Uterus (tissue), 4 donors: ENCODE results near the gene MTHFD1. TPM values are rescaled to one million over a fixed set of nuclear protein-coding genes. Genes with fewer than 3 reads are reported as not detected.
"Not testable (repeated sequence)": the region's sequence is repeated elsewhere in the genome, so short reads cannot be mapped to it uniquely, and the experiment has no call there.

Experiments used
- DNase-seq, 2 donors: peaks; one replicate each; pipeline ENCODE4 v3.0.0-alpha.2; 2019 to 2020
- H3K27ac ChIP-seq, 2 donors: fragments of 200-600 bp; sonication (generic); 1 replicate in 1 of 2; 2 replicates in 1 of 2; pipeline ENCODE4 v1.5.1; 2016 to 2018
- H3K27me3 ChIP-seq, 2 donors: fragments of 200-600 bp; sonication (generic); one replicate each; pipeline ENCODE4 v1.5.1; 2018 to 2019; ENCODE audit warnings: control low read depth in 1 of 2
- H3K36me3 ChIP-seq, 2 donors: fragments of 200-600 bp; sonication (generic); one replicate each; pipeline ENCODE4 v1.5.1; 2019; ENCODE audit warnings: control low read depth in 1 of 2
- H3K4me1 ChIP-seq, 2 donors: fragments of 200-600 bp; sonication (generic); one replicate each; pipeline ENCODE4 v1.5.1; 2018 to 2019; ENCODE audit warnings: control low read depth in 1 of 2
- H3K4me3 ChIP-seq, 2 donors: fragments of 200-600 bp; sonication (generic); 1 replicate in 1 of 2; 2 replicates in 1 of 2; pipeline ENCODE4 v1.5.1; 2018 to 2019; ENCODE audit warnings: mild to moderate bottlenecking in 1 of 2
- H3K9me3 ChIP-seq, 2 donors: fragments of 200-600 bp; sonication (generic); one replicate each; pipeline ENCODE4 v1.5.1; 2019; ENCODE audit warnings: control low read depth in 1 of 2
- POLR2A ChIP-seq, 2 donors: fragments of 450-650 bp; IDR thresholded peaks; one replicate each; pipeline ENCODE4 v1.6.1; 2016; ENCODE audit warnings: antibody characterized with exemption in 2 of 2, mild to moderate bottlenecking in 1 of 2, moderate library complexity in 1 of 2
- intact Hi-C: fragments of 100-400 bp; cut with DNase I; formaldehyde crosslinking; loops from one replicate; pipeline ENCODE4 v1.15.1; 2023; ENCODE audit warnings: low total_unique reads
- total RNA-seq, 4 donors: library from RNA; depleted of rRNA in 3 of 4; stranded (reverse); fragments of >200 nt in 3 of 4; gene quantifications; one replicate each; pipeline versions ENCODE4 v1.1.0 to v1.2.4, GENCODE V29; 2014 to 2023
- TF ChIP-seq, protein P1 (sequence below), 4 experiments: fragments of 200-600 bp in 2 of 4; fragments of 450-650 bp in 2 of 4; sonication (generic) in 2 of 4; IDR thresholded peaks; one replicate each; pipeline ENCODE4 v1.5.1; 2016 to 2019; ENCODE audit warnings: antibody characterized with exemption in 4 of 4, mild to moderate bottlenecking in 2 of 4, moderate library complexity in 1 of 4
- donor health status: DM: yes; HTN: yes; CAD: no.

MTHFD1 gene
- total RNA-seq, 4 donors from 2014 or later, result 13.5 to 145 (median 50.0) TPM

GRCh38 chr14:64387232-64387781, 846 bp upstream of the MTHFD1 start:
- Histone ChIP-seq H3K27ac (peak overlapping the region; percentile 83 to 86), H3K36me3 (no peaks in the 10 kb centered on the region), H3K27me3 (no peaks in the 10 kb centered on the region), H3K4me3 (peak overlapping the region; percentile 57 to 70), H3K4me1 (peaks cover 0 to 5% of the 10 kb centered on the region in 2 donors), H3K9me3 (no peaks in the 10 kb centered on the region)
- TF ChIP-seq, protein P1, sequence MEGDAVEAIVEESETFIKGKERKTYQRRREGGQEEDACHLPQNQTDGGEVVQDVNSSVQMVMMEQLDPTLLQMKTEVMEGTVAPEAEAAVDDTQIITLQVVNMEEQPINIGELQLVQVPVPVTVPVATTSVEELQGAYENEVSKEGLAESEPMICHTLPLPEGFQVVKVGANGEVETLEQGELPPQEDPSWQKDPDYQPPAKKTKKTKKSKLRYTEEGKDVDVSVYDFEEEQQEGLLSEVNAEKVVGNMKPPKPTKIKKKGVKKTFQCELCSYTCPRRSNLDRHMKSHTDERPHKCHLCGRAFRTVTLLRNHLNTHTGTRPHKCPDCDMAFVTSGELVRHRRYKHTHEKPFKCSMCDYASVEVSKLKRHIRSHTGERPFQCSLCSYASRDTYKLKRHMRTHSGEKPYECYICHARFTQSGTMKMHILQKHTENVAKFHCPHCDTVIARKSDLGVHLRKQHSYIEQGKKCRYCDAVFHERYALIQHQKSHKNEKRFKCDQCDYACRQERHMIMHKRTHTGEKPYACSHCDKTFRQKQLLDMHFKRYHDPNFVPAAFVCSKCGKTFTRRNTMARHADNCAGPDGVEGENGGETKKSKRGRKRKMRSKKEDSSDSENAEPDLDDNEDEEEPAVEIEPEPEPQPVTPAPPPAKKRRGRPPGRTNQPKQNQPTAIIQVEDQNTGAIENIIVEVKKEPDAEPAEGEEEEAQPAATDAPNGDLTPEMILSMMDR (IDR thresholded peaks at IDR 0.05), result no peak
- no peak for TF ChIP-seq POLR2A (IDR thresholded peaks at IDR 0.05)
- DNase-seq, result no peak
- intact Hi-C loops, result no loop called here

- Histone ChIP-seq H3K36me3 (no peaks in the 10 kb centered on the region), H3K27me3 (no peaks in the 10 kb centered on the region), H3K9me3 (no peaks in the 10 kb centered on the region), H3K4me1 (peaks cover 0 to 5% of the 10 kb centered on the region in 2 donors), H3K4me3 (peak overlapping the region; percentile 57 to 70), H3K27ac (peak overlapping the region; percentile 83 to 86)
- TF ChIP-seq, protein P1 (IDR thresholded peaks at IDR 0.05), result no peak
- TF ChIP-seq POLR2A (IDR thresholded peaks at IDR 0.05), result no peak
- intact Hi-C loops, result no loop called here
- DNase-seq, result peak in 1 of 2 donors; percentile 42
Observed at GRCh38 chr14:64388533-64389285, 556 bp downstream of the MTHFD1 start.

DNA sequence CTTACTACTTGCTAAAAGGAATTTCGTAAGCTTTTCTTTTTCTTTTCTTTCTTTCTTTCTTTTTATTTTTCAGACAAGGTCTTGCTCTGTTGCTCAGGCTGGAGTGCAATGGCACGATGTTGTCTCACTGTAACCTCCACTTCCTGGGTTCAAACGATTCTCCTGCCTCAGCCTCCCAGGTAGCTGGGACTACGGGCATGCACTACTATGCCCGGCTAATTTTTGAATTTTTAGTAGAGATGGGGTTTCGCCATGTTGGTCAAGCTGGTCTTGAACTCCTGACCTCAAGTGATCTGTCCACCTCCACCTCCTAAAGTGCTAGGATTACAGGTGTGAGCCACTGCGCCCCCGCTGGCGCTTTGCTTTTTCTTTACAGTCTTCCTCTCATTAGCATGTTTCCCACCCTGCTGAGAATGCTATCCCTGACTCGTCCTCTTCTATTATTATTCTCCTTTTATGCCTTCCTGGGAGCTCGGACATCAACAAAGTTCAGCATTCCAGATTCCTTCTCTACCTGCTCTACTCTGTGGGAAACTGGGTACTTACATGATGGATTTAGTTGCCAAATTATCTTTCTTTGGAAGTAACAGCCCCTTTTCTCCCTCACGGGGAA, 3.1 kb downstream of the MTHFD1 start:
- H3K4me3 ChIP-seq, result no peak overlapping the region
- no peak for TF ChIP-seq POLR2A (IDR thresholded peaks at IDR 0.05)
- TF ChIP-seq, protein P1 (IDR thresholded peaks at IDR 0.05), result no peak

GRCh38 chr14:64391986-64392385, 3.8 kb downstream of the MTHFD1 start:
- H3K9me3 ChIP-seq, result no peaks in the 10 kb centered on the region
- intact Hi-C loops, result no loop called here
- H3K4me1 ChIP-seq, result peaks cover 0 to 5% of the 10 kb centered on the region in 2 donors
- TF ChIP-seq POLR2A (IDR thresholded peaks at IDR 0.05), result no peak
- TF ChIP-seq, protein P1 (IDR thresholded peaks at IDR 0.05), result no peak
- DNase-seq, result no peak
- no peak overlapping the region for H3K27ac ChIP-seq
- no peaks in the 10 kb centered on the region for H3K27me3 ChIP-seq
- H3K36me3 ChIP-seq, result no peaks in the 10 kb centered on the region
- no peak overlapping the region for H3K4me3 ChIP-seq

More for the DNA sequence above, 3.1 kb downstream of the MTHFD1 start:
- Histone ChIP-seq H3K36me3 (no peaks in the 10 kb centered on the region), H3K27me3 (no peaks in the 10 kb centered on the region), H3K27ac (no peak overlapping the region), H3K4me1 (peaks cover 0 to 5% of the 10 kb centered on the region in 2 donors), H3K9me3 (no peaks in the 10 kb centered on the region)
- no peak for DNase-seq
- intact Hi-C loops, result no loop called here

- H3K9me3 ChIP-seq, DNase-seq, intact Hi-C loops, H3K36me3 ChIP-seq, H3K27ac ChIP-seq, H3K27me3 ChIP-seq, H3K4me1 ChIP-seq, H3K4me3 ChIP-seq: not testable (repeated sequence)
Observed at GRCh38 chr14:64393189-64393726, 5.1 kb downstream of the MTHFD1 start.
